HG03159 (cell line): ENCODE measurements around the gene ASB15.
A peak's percentile ranks its signal among the peaks of the same experiment; 100 is the strongest.

ENCODE experiments used
- ATAC-seq: cut with Tn5 transposase; IDR thresholded peaks from one replicate; pipeline ENCODE4 v1.9.1; 2021; ENCODE audit warnings: mild to moderate bottlenecking, moderate library complexity; ENCODE audit not compliant: unreplicated experiment

Gene ASB15

DNA sequence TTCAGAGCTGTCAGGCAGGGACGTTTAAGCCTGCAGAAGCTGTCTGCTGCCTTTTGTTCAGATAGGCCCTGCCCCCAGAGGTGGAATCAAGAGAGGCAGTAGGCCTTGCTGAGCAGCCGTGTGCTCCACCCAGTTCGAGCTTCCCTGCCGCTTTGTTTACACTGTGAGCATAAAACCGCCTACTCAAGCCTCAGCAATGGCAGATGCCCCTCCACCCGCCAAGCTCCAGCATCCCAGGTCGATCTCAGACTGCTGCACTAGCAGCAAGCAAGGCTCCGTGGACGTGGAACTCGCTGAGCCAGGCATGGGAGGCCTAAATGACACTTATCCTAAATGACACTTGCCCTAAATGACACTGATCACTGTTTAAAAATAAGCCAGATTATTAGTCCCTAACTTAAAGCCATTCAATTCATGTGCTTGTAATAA, 6.8 kb upstream of the ASB15 start:
- no peak for ATAC-seq

DNA sequence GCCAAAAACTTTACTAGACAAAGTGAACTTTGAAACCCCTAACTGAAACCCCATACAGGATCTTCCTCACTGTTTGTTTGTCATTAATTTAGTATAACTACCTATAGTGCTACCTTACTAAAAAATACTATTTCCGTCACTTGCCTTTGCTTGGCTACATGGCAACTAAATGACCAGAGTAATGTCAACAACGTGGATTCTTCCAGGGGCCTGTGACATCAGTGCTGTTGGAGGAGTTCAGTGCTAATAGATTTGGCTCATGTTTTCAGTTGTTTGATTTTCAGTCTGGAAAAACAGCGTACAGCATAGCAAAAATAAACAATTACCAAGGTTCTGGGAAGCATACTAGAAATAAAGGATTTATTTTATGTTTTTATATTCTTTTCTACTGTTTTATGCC, 3.0 kb upstream of the ASB15 start:
- ATAC-seq = no peak

DNA sequence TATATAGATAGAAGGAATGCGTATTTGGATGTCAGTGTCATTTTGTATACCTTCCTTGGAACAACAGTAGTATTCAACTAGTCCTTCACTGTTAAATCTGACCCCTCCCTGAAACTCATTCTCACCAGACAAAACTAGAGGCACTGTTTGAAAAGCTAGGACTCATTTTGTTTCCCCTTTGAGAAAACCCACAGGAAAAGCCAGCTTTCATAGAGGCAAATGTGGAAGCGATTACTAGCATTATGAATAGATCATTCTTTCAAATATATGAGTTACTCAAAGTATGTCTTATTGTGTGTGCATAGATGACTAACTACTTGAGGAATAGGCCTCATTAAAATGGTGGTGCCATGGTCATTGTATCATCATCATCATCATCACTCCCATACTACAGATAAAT, 1.9 kb upstream of the ASB15 start:
- ATAC-seq = no peak

DNA sequence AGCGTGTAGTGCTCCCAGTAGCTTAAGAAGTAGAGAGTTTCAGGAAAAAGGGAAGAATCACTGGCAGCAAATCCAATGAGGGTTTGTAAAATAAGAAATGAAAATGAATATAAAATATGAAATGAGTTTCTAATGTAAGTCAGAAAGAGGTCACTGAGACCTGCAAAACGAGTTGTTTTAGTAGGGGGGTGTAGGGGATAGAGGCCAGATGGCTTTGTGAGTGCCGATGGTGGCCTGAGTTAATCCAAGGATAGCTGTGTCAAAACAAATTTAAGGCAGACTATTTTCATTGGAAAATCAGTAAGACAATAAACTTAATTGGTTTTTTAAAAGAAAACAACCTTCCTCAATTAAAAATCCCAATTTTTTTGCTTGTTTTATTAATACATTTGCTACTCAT, 745 bp upstream of the ASB15 start:
- ATAC-seq = no peak

DNA sequence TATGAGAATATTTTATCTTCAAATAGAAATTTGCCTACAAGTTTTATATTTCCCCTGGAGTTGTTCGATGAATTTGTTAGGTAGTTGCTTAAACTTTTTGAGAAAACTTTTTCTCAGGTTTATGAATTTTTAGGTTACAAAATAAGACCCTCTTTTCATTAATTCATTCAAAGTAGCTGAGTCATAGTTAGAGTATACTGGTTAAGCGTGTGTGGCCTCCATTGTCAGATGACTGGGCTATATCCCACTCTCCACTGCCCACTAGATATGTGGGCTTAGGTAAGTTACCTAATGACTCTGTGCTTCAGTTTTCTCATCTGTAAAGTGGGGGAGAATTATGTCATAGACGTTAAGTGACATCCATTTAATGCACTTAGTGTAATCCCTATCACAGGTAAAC, 1.0 kb downstream of the ASB15 start:
- no peak for ATAC-seq

DNA sequence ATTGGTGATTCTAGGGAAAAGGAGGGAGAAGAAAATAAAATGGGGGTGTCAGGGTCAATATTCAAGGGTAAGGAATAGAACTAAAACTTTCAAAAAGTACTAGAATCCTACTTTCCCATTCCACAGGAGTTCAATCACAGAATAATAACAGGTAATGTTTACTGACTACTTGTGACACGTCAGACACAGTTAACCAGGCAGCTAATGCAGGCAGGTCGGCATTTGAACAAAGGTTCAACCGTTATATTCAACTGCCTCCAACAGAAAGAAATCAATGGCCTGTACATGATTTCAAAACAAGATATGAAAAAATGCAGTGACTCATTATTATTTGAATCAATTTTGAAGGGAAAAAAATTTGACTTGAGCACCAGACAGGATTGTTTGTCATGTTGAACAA, 3.1 kb downstream of the ASB15 start:
- no peak for ATAC-seq

DNA sequence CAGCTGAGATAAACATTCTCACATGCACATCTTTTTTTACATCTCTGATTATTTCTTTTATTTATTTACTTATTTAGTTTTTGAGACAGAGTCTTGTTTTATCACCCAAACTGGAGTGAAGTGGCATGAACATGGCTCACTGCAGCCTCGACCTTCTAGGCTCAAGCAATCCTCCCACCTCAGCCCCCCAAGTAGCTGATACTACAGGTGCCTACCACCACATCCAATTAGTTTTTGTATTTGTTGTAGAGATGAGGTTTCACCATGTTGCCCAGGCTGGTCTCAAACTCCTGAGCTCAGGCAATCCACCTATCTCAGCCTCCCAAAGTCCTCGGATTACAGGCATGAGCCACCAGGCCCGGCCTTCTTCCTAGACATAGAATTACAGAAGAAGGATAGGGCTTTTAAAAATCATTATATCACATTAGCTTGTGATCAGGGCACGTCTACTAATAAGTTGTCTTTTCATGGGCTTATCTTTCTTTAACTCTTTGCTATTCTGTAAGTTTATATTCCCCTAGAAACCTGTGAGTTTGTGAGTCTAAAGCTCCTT, 5.9 kb downstream of the ASB15 start:
- ATAC-seq = no peak

DNA sequence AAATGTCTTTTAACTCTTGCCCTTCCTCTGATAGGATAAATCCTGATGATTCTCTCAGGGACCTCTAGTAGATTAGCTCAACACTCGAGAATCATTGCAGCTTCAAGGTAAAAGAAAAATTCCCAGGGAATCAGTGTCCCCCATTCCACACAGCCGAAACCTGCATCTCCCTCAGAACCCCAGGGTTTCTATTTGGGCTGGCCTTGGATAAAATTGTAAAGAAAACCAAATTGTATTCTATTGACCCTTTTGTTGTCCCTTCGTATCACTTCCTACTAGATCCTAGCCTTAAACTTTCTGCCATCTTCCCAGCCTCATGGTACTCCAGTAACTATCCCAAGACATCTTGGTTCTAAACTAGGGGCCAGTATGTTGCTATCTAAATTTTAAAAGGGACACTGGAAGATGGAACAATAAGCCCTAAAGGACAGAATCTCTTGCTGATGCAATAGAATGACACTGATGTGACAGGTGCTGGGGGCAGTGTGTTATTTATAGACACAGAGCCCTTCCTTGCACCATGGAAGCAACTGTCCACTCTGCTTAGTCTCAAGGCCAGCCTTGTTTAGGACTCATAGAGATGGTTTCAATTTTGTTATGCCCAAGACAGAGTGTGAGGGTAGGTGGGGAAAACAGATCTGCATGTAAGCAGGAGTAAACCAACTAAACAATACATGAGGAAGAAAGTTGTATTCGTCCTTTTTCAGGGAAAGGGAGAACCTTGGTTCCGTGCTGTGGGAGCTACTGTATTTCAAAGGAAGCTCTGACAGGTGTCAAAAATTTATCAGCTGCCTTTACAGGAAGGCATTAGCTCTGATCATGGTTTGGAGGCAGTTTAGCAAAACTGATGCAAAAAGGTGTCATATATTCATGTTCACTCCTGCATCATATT, 7.6 kb downstream of the ASB15 start:
- no peak for ATAC-seq

DNA sequence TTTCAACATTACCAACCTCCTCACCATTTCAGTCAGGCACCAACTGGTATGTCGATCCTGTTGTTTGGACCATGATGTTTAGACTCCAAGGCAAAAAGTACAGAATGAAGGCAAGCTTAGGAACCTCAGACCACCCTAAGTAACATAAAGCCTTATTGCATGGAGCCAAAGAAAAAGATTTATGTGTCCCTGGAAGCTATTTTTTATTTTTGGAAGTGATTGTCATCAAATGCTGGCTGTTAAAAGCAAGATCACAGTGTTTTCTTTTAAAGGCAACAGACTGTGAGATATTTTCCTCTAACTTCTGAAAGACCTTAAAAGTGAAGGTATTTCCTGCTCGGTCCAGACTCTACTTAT, 8.2 kb downstream of the ASB15 start:
- no peak for ATAC-seq

DNA sequence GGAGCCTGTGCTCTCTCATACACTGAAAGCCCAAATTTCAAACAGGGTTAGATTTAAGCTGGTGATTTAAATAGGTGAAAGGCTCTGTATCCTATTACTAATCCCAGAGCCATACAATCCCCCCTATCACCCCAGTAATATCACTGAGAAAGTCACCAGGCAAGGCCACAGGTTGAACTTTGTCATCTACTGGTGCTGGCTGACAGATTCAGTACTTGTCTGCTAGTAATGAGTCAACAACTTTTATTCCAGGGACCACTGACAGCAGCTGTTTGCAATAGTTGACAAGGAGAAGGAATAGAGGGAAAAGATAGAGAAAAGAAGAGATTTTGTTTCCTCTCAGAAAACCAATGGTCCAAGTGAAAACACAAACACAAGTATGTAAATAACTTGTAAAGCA, 10.4 kb downstream of the ASB15 start:
- ATAC-seq = no peak

DNA sequence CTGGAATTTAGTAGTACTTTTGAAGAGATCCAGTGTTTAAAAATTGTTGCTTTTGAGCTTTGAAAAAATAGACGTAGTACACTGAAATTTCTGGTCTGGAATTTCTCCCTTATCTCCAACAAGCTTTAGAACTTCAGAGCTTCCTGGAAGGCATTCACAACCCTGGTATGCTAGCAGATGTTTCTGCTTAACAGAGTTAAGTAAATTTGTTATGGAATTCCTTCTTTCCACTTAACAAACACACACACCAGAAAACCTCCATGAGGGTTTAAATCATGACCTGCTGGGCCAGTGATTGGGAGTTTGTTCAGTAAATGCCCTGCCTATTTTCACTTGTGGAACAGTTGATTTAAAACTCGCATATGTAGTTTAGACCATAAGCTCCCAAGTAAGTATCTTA, 13.7 kb downstream of the ASB15 start:
- no peak for ATAC-seq

DNA sequence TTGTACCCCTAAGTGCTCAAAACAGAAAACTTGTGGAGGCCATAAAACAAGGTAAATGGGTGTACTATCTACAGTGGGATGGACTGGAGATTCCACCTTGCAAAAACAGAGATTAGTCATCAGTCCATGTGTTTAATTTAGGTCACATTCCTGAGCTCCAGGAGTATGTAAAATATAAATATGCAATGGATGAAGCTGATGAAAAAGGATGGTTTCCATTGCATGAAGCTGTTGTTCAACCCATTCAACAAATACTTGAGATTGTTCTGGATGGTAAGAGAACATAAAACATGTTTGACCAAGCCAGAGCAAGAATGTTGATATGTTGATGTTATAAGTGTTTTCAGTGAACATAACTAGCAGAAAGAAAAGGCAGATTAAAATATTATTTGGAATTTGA, 14.6 kb downstream of the ASB15 start:
- no peak for ATAC-seq

DNA sequence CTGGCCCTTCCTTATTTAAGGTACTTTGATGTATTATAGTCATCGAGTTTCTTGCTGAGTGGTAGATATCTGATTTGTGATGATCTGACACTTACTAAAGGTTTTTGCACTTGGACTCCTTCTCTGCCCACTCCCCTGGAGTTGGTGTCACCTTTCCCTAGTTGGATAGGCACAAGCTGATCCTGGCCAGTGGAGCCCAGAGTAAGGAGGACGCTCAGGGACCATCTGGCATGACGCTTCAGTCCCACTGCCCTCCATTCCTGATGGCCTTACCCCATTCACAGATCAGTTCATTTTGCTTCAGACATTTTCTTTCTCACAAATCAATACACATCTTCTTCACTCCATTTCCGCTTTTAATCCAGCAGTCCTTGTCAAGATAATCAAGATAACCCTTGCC, 20.1 kb downstream of the ASB15 start:
- ATAC-seq = no peak

DNA sequence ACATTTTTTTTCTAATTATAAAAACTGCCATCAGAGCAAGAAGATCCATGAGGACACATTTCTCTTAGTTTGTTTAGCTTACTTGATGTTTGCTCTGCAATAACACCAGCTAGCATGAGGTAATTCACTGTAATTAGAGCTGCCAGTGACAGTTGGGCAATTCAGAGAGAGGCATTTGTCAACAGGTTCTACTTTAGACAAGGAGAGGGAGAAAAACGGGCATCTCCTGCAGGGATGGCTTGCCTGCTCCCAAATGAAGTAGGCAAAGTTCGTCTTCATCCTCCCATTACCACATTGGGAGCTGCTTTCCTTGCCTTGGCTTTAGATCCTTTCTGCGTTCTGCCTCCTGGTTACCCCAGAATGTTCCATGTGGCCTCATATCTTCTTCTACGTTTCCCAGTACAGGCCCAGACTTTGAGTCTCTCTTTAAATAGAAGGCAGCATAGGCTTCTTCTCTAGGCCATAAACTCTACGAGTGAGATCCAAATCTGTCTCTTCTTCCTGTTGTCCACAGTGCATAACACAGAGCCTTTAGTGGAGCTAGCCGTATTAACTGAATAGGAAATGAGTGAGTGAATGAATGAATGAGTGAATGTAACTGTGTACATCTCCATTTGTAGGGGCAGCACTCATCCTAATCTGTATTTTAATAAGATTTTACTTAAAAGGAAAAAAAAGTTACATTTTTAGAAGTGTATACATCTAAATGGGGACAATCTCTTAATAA, 21.2 kb downstream of the ASB15 start:
- no peak for ATAC-seq

DNA sequence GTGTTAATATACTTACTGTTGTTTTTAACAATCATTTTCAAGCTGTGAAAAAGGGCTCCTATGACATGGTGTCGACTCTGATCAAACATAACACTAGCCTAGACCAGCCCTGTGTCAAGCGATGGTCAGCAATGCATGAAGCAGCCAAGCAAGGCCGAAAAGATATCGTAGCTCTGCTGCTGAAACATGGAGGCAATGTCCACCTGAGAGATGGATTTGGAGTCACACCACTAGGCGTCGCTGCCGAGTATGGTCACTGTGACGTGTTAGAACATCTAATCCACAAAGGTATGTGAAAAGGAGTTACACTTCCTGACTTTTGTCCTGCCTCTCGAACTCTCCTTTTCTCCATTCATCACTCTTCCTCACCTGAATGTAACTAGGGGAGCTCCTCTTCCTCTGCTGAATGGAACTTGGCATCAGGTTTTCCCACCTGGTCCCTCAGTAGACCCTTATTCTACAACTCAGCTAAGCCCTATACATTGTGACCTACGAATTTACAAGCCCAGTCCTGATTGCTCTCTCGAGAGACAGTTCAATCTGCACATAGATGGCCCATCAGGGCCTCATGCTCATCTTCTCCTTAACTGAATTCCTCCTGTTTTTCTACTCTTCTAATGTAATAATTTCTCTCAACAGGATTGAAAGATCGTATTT, 23.0 kb downstream of the ASB15 start:
- peak; percentile 98 for ATAC-seq

DNA sequence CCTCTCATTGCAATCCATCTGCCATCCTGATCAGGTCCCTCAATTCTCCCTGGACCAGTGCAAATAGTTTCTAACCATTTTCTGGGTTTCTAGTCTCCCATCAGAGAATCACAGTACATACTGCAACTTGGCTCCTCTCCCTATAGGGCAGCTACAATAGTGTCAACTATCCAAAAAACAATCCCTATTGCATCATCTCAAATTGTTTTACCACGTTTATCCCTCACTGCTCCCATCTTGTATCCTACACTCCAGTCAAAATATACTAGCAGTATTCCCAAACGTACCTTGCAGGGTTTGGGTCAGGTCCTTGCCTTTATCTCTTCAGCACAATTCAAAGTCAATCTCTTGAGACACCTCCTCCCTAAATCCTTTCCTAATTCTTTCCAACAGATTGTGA, 23.6 kb downstream of the ASB15 start:
- no peak for ATAC-seq

DNA sequence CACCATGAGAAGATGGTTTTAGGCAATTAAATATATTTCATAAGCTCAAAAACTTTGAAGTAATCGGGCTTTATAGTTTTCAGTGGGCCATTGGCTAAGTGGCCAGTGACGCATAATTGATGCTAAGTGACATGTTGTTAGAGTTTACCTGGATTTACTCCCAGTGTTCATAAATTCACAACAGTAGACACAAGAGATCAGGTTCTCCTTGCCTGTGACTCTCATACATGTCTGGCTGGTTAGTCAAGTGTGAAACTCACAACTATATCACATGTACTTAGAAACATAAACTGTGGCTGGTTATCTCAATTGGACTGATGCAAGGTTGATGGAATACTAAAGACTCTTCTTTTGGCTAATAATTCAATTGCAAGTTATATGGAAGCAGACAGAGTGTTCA, 26.2 kb downstream of the ASB15 start:
- no peak for ATAC-seq

DNA sequence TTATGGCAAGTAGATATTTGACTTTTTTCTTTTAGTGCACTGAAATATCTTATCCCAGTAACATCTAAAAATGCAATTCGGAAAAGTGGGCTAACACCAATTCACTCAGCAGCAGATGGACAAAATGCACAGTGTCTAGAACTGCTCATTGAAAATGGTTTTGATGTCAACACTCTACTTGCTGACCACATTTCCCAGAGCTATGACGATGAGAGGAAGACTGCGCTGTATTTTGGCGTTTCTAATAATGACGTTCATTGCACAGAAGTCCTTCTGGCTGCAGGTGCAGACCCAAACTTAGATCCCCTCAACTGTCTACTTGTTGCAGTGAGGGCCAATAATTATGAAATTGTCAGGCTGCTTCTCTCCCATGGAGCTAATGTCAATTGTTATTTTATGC, 27.2 kb downstream of the ASB15 start:
- ATAC-seq = no peak

DNA sequence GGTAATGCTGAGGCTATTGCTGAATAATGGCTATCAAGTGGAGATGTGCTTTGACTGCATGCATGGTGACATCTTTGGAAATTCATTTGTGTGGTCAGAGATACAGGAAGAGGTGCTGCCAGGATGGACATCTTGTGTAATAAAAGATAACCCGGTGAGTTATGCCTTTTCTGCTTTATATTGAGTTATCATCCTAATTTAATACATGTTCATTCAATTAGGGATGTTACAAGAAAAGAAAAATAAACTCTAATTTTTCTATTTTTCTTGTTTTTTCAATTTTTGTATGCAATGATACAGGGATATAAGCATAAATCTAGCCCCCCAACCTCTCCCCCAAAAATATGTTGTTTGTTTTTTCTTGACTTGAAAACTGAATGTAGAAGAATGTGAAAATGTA, 27.7 kb downstream of the ASB15 start:
- no peak for ATAC-seq

DNA sequence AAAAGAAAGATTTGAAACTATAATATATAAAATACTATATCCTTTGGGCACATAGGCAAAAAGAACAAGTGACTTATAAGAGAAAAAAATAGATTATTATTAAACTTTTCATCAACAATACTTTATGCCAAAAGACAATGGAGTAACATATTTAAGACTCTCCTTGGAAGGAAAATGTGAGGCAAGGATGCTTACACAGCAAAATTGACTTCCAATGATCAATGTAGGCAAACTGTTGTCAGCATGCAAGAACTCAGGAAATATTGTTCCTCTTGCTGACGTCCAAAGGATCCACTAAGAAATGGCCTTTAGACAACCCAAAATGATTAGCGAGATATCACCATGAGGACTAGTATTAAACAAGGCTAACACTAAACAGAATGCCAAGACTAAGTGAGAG, 31.2 kb downstream of the ASB15 start:
- ATAC-seq = no peak

DNA sequence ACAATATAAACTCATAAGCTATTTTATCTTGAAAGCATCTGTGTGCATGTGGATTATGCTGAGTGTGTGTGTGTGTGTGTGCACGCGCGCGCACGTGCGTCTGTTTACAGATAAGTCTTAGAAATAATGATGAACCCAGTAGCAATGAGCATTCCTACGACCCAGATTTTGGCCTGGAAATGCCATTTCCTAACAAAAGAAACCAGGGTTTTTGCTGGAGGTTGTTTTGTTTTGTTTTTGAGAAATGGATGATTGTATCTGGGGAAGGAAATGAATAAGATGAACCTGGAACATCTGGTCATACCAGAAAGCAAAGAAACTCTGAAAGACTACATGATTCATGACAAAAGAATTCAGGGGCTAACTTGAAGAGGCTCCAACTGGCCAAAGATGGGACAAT, 31.9 kb downstream of the ASB15 start:
- no peak for ATAC-seq
